WI38 (cell line): Measurements from ENCODE around the gene FMC1.
A peak's percentile ranks its signal among the peaks of the same experiment; 100 is the strongest.
"Not testable (repeated sequence)": the region's sequence is repeated elsewhere in the genome, so short reads cannot be mapped to it uniquely, and the experiment has no call there.

Source experiments
- H3K4me3 ChIP-seq: 2 replicates; pipeline ENCODE4 v1.5.1; 2011; ENCODE audit warnings: low read depth, mild to moderate bottlenecking, control low read depth, low read length
- TF ChIP-seq, protein P1 (sequence below): IDR thresholded peaks from 2 replicates; pipeline ENCODE4 v1.5.1; 2012; ENCODE audit warnings: low read depth, mild to moderate bottlenecking, control low read depth, low read length

Gene FMC1

DNA sequence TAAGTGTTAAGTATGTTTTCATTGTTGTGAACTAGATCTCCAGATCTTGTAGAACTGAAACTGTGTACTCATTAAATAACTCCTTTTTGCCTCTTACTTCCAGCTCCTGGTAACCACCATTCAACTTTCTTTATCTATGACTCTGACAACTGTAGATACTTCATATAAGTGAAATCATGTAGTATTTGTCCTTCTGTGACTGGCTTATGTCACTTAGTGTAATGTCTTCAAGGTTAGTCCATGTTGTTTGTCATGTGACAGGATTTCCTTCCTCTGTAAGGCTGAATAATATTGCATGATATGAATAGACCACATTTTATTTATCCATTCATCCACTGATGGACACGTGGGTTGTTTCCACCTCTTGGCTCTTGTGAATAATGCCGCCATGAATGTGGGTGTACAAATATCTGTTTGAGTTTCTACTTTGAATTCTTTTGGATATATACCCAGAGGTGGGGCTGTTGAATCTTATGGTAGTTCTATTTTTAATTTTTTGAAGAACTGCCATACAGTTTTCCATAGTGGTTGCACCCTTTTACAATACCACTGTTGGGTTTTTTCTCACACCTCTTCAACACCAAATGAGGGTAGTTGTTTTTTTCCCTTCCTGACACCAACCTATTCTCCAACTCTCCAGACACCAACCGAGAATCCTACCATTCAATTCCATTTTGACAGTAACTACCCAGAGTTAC is 10.7 kb upstream of the FMC1 start:
- TF ChIP-seq, protein P1, sequence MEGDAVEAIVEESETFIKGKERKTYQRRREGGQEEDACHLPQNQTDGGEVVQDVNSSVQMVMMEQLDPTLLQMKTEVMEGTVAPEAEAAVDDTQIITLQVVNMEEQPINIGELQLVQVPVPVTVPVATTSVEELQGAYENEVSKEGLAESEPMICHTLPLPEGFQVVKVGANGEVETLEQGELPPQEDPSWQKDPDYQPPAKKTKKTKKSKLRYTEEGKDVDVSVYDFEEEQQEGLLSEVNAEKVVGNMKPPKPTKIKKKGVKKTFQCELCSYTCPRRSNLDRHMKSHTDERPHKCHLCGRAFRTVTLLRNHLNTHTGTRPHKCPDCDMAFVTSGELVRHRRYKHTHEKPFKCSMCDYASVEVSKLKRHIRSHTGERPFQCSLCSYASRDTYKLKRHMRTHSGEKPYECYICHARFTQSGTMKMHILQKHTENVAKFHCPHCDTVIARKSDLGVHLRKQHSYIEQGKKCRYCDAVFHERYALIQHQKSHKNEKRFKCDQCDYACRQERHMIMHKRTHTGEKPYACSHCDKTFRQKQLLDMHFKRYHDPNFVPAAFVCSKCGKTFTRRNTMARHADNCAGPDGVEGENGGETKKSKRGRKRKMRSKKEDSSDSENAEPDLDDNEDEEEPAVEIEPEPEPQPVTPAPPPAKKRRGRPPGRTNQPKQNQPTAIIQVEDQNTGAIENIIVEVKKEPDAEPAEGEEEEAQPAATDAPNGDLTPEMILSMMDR: no peak
- no peak overlapping the region for H3K4me3 ChIP-seq

DNA sequence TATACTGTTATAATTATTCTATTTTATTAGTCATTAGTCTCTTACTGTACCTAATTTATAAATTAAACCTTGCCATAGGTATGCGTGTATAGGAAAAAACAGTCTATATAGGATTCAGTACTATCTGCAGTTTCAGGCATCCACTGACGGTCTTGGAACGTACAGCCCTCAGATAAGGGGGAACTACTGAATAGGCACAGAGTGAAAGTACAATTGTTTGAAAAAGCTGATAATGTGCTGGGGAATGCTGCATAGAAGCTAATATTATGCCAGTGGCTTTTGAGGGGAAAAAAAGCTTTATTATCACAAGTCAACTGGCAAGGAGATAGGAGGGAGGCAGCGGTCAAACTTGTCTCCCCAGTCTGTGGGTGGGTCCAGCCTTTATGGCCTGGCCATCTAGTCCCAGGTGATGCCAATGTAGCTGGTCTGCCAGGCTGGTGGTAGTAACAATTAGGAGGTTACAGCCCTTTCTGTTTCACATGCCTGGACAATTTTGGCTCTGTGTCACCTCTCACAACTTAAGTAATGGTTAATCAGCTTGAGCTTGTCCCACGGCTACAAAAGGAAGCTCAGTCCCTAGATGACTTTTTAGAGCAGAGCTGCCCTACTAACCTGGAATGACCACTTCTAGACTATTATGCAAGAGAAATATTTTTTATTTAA is 8.3 kb upstream of the FMC1 start:
- H3K4me3 ChIP-seq: no peak overlapping the region
- TF ChIP-seq, protein P1: no peak

DNA sequence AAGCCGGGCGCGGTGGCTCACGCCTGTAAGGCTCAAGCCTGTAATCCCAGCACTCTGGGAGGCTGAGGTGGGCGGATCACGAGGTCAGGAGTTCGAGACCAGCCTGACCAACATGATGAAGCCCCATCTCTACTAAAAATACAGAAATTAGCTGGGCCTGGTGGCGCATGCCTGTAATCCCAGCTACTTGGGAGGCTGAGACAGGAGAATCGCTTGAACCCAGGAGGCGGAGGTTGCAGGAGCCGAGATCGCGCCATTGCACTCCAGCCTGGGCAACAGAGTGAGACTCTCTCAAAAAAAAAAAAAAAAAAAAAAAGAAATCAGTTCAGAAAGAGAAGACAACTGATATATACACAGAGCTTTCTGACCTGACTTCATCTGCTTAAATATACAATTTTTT is 7.7 kb upstream of the FMC1 start:
- H3K4me3 ChIP-seq: not testable (repeated sequence)

DNA sequence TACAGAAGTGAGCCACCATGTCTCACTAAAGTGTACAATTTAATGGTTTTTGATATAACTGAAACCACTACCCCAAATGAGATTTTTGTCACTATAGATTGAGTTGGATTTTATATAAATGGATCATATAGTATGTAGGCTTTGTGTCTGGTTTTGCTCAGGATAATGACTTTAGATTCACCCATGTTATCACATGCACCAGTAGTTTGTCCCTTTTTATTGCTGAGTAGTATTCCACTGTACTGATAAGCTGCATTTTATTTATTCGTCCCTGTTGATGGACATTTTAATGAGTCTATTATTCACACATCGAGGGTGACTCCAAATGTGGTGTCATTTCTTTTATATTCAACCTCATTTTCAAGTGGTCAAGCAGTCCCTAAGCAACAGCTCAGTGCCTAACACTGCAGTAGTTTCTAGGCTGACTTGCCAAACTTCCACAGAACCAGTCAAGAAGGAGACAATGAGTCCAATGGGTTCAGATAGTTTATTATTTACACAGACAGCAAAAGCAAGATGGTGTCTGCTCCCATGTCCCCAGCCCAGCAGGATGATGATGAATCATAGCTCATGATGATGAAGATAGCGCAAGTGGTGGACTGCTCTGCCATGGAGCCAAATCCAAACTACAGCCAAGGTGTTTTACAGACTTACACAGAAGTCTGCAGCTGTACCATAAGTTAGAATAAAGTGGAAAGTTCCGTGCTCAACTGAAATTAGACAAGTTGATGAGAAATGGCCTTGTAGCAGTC is 6.6 kb upstream of the FMC1 start:
- TF ChIP-seq, protein P1: no peak
- no peak overlapping the region for H3K4me3 ChIP-seq

DNA sequence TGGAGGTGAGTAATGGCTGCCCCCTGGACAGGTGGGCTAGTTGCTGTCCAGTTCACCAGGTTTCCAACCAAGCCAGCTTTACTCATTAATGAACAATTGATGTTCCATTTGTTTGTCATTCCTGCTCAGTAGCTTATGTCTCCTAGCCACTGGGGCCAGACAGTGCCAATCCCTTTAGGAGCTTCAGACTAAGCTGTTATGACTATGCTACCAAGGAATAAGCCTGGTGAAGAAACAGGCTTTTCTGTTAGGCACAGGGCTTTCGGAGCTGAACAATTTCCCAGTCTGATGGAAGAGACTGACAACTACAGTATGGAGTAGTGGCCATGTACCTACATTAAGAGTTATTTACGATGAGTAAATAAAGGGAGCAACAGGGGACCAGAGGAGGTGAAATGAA is 2.1 kb upstream of the FMC1 start:
- TF ChIP-seq, protein P1: no peak
- H3K4me3 ChIP-seq: no peak overlapping the region

DNA sequence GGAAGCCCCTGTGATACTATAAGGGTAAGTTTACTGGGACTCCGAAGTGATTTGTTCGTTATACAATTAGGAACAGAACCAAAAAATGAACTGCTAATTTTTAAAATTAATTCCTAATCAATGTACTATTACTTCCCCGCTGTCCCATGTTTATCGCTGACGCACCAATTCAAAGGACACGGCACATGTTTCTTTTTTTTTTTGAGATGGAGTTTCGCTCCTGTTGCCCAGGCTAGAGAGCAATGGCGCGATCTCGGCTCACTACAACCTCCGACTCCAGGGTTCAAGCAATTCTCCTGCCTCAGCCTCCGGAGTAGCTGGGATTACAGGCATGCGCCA is 1.5 kb upstream of the FMC1 start:
- TF ChIP-seq, protein P1: no peak
- H3K4me3 ChIP-seq: peak overlapping the region; percentile 91

DNA sequence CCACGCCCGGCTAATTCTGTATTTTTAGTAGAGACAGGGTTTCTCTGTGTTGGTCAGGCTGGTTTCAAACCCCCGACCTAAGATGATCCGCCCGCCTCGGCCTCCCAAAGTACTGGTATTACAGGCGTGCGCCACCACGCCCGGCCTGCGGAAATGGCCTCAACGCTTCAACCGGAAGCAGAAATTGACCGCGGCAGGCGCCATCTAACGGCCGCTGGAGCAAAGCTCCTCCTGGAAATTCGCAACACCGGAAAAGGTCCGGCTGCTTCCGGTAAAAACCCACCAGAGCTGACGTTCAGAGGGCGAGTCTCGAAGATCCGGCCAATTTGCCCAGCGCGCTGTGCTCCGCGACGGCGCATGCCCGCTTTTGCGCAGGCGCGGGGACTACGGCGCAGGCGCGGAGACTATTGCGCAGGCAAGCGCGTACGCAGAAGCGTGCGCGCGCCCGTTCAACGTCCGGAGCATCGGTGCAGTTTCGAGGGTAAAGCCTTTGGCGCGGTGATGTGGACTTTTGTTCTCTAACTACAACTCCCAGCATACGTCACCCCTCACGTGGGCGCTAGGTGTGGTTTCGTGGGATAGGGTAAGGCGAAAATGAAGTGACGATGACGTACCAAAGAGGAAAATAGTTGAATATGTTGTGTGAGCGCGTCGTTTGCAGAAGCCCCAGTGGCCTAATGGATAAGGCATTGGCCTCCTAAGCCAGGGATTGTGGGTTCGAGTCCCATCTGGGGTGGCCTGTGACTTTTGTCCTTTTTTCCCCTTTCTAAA is 915 bp upstream of the FMC1 start:
- H3K4me3 ChIP-seq: peak overlapping the region; percentile 91
- TF ChIP-seq, protein P1: peak; percentile 66
